GM12878 (cell line): ENCODE measurements around the gene UBAP2. TPM values are rescaled to one million over a fixed set of nuclear protein-coding genes. Genes with fewer than 3 reads are reported as not detected.

Source experiments
- ATAC-seq: fragments of 200-7000 bp; cut with Tn5 transposase; 3 replicates; pipeline ENCODE4 v1.9.1; 2020; ENCODE audit warnings: mild to moderate bottlenecking, moderate library complexity
- BruUV-seq: library from RNA; stranded (reverse); fragments of 400-500 nt; replicated peaks from 2 replicates; lab custom pipeline; 2021; lab: Mats Ljungman, UMichigan
- CTCF ChIA-PET: fragments of 300-600 bp; sonication (Branson Sonifier 250); formaldehyde crosslinking; extraction: SDS; loops from one replicate; lab custom pipeline; 2021; ENCODE audit warnings: inconsistent platforms; lab: Yijun Ruan, JAX
- POLR2A ChIA-PET: fragments of 350-600 bp; formaldehyde crosslinking; extraction: SDS; loops from one replicate; lab custom pipeline; 2021; ENCODE audit warnings: inconsistent platforms; lab: Charles Lee
- RAD21 ChIA-PET: fragments of 300-600 bp; sonication (Branson Sonifier 250); formaldehyde crosslinking; loops from one replicate; lab custom pipeline; 2023; ENCODE audit warnings: antibody characterized with exemption; ENCODE audit not compliant: unreplicated experiment; lab: Charles Lee
- SMC1A ChIA-PET: fragments of 300-600 bp; sonication (Branson Sonifier 250); formaldehyde crosslinking; loops from one replicate; lab custom pipeline; 2023; ENCODE audit not compliant: unreplicated experiment, uncharacterized antibody; lab: Charles Lee
- DNase-seq: peaks from one replicate; pipeline ENCODE4 v3.0.0-alpha.2; 2011; ENCODE audit warnings: low read depth, low spot score
- FAIRE-seq: peaks from 3 replicates; lab custom pipeline; 2011; peaks lifted over from hg19 to GRCh38; lab: Jason Lieb, UNC
- H2AFZ ChIP-seq: 2 replicates; pipeline ENCODE4 v1.6.0; 2011; ENCODE audit warnings: low read depth, low read length, control low read depth; ENCODE audit not compliant: control insufficient read depth
- H3K27ac ChIP-seq: 2 replicates; pipeline ENCODE4 v1.5.1; 2011; ENCODE audit warnings: control low read depth; ENCODE audit not compliant: control insufficient read depth, insufficient read depth
- H3K27me3 ChIP-seq, 2 experiments: replicated peaks in 1 of 2; 2 replicates each; pipeline versions ENCODE4 v1.6.0 to v1.6.1; 2011; ENCODE audit warnings: low read length in 1 of 2; ENCODE audit not compliant: control insufficient read depth in 2 of 2, insufficient read depth in 2 of 2
- H3K36me3 ChIP-seq, 2 experiments: 2 replicates each; pipeline ENCODE4 v1.5.1; 2011; ENCODE audit warnings: low read length in 1 of 2; ENCODE audit not compliant: control insufficient read depth in 2 of 2, insufficient read depth in 2 of 2
- H3K4me1 ChIP-seq: 2 replicates; pipeline ENCODE4 v1.6.1; 2011; ENCODE audit warnings: mild to moderate bottlenecking, low read length, moderate library complexity, mixed read lengths; ENCODE audit not compliant: control insufficient read depth, insufficient read depth
- H3K4me2 ChIP-seq: 2 replicates; pipeline ENCODE4 v1.6.0; 2011; ENCODE audit warnings: control low read depth; ENCODE audit not compliant: control insufficient read depth, insufficient read depth
- H3K4me3 ChIP-seq: fragments of 200-600 bp; sonication (generic); 2 replicates; pipeline ENCODE4 v1.5.1; 2016
- H3K79me2 ChIP-seq: 2 replicates; pipeline ENCODE4 v1.6.0; 2011; ENCODE audit warnings: low read length; ENCODE audit not compliant: control insufficient read depth, insufficient read depth
- H3K9ac ChIP-seq: 2 replicates; pipeline ENCODE4 v1.8.0; 2011; ENCODE audit warnings: low read length, control low read depth, mixed read lengths; ENCODE audit not compliant: control insufficient read depth, insufficient read depth
- H3K9me3 ChIP-seq: replicated peaks from 3 replicates; pipeline ENCODE4 v1.5.1; 2011; ENCODE audit warnings: mild to moderate bottlenecking, low read length; ENCODE audit not compliant: control insufficient read depth, insufficient read depth
- H4K20me1 ChIP-seq: 2 replicates; pipeline ENCODE4 v1.6.0; 2011; ENCODE audit not compliant: control insufficient read depth, insufficient read depth
- CEBPB ChIP-seq, 2 experiments: fragments of 150-350 bp in 1 of 2; IDR thresholded peaks; 2 replicates each; pipeline ENCODE4 v1.6.1; 2012 to 2014; ENCODE audit warnings: low read depth in 2 of 2, low read length in 2 of 2, borderline replicate concordance in 1 of 2, inconsistent platforms in 1 of 2
- CHD1 ChIP-seq: IDR thresholded peaks from 2 replicates; pipeline ENCODE4 v1.6.1; 2012; ENCODE audit warnings: low read depth, low read length, improper control_type of control experiment
- CREB1 ChIP-seq: IDR thresholded peaks from 2 replicates; pipeline ENCODE4 v1.6.1; 2012; ENCODE audit warnings: low read depth, mild to moderate bottlenecking, inconsistent platforms
- HDAC6 ChIP-seq: fragments of 200-600 bp; sonication (generic); IDR thresholded peaks from one replicate; pipeline ENCODE4 v1.8.0; 2017; ENCODE audit warnings: antibody characterized with exemption; ENCODE audit not compliant: unreplicated experiment
- RELA ChIP-seq: fragments of 450-650 bp; IDR thresholded peaks from 2 replicates; pipeline ENCODE4 v1.8.0; 2014; ENCODE audit warnings: borderline replicate concordance; ENCODE audit not compliant: partially characterized antibody
- RFX5 ChIP-seq: IDR thresholded peaks from 2 replicates; pipeline ENCODE4 v1.6.1; 2011; ENCODE audit warnings: low read depth, low read length, improper control_type of control experiment
- SIN3A ChIP-seq: IDR thresholded peaks from 2 replicates; pipeline ENCODE4 v1.6.1; 2012; ENCODE audit warnings: low read depth, low read length, improper control_type of control experiment
- SUZ12 ChIP-seq: fragments of 200-600 bp; sonication (generic); IDR thresholded peaks from one replicate; pipeline ENCODE4 v1.6.1; 2018; ENCODE audit warnings: antibody characterized with exemption, mild to moderate bottlenecking; ENCODE audit not compliant: unreplicated experiment
- TCF3 ChIP-seq: IDR thresholded peaks from 2 replicates; pipeline ENCODE4 v1.6.1; 2012; ENCODE audit warnings: low read depth, mild to moderate bottlenecking, low read length, borderline replicate concordance; ENCODE audit not compliant: insufficient read depth
- TCF7 ChIP-seq: IDR thresholded peaks from 2 replicates; pipeline ENCODE4 v1.6.1; 2014; ENCODE audit warnings: antibody characterized with exemption, borderline replicate concordance
- ZNF217 ChIP-seq: fragments of 450-650 bp; IDR thresholded peaks from 2 replicates; pipeline ENCODE4 v1.6.1; 2017; ENCODE audit warnings: antibody characterized with exemption, mild to moderate bottlenecking
- WGBS: methylation state at CpG from one replicate; pipeline ENCODE4 v1.1.6; 2016; ENCODE audit warnings: low lambda C conversion rate; ENCODE audit not compliant: insufficient replicate concordance, insufficient coverage; ENCODE audit errors: missing lambda C conversion rate; 5-methylcytosine and 5-hydroxymethylcytosine counted together
- in situ Hi-C: fragments of 300-500 bp; cut with MboI; formaldehyde crosslinking; loops from 9 replicates; pipeline ENCODE4 v1.14.3; 2018; ENCODE audit warnings: mixed read lengths
- intact Hi-C: fragments of 100-400 bp; cut with micrococcal nuclease; formaldehyde crosslinking; loops from one replicate; pipeline ENCODE4 v1.14.2; 2022; ENCODE audit not compliant: unreplicated experiment
- polyA plus RNA-seq, 11 experiments: library from polyadenylated mRNA; depleted of rRNA in 4 of 11; unstranded in 6 of 11; stranded (reverse) in 5 of 11; fragments of >200 nt; fragmentation: Nextera tagmentation in 4 of 11; fragmentation: Illumina TruSeq in 1 of 11; extraction: Ambion mirVana in 4 of 11; extraction: Trizol in 1 of 11; gene quantifications; 1 replicate in 1 of 11; 2 replicates in 10 of 11; pipeline versions ENCODE4 v1.2.1 to v1.2.3, GENCODE V29; 2011 to 2016; ENCODE audit warnings: inconsistent platforms in 2 of 11, missing spikeins in 2 of 11, low read depth in 1 of 11
- total RNA-seq, 4 experiments: library from RNA; depleted of rRNA in 3 of 4; stranded (reverse); fragments of >200 nt in 3 of 4; fragmentation: Illumina TruSeq in 1 of 4; extraction: Trizol in 1 of 4; gene quantifications; 2 replicates each; pipeline versions ENCODE4 v1.2.1 to v1.2.3, GENCODE V29; 2013 to 2021
- TF ChIP-seq, protein P1 (sequence below): IDR thresholded peaks from 2 replicates; pipeline ENCODE4 v1.6.1; 2011; ENCODE audit warnings: borderline replicate concordance, low read depth, mild to moderate bottlenecking, moderate library complexity, low read length; ENCODE audit not compliant: insufficient read depth, poor library complexity, severe bottlenecking
- TF ChIP-seq, protein P2 (sequence below): fragments of 450-650 bp; IDR thresholded peaks from 2 replicates; pipeline ENCODE4 v1.6.1; 2017; ENCODE audit warnings: low read depth, mild to moderate bottlenecking, moderate library complexity

Gene UBAP2
- total and polyA plus RNA-seq, 10 of the 15 experiments (the other 5 are each of a cell fraction or from before 2014, with no cell fraction given): 8.5 to 48.2 (median 28.1) TPM

DNA sequence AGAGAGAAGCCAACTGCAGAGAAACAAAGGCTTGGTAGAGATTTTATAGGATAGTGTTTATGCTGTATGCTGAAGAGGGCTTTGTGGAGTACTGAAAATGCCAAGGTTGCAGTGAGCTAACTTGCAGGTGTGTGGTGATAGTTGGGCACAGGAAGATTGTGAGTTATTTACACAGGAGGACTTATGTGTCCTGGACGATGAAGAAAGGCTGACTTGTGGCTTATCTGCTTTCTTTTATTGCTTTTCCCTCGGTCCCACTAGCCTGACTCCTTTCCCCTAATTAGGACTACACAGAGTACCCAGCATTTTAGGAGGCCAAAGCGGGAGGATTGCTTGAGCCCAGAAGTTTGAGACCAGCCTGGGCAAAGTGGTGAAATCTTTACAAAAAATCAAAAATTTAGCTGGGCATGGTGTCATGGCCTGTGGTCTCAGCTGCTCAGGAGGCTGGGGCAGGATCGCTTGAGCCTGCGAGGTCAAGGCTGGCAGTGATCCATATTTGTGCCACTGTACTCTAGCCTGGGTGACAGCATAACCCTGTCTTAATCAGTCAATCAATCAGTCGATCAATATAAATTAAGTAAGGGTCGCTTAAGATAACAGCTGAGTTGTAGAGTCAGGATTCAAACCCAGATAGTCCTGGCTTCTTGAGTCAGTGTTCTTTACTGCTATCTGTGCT is 169.9 kb downstream of the UBAP2 start:
- Histone ChIP-seq H4K20me1 (no peaks in the 10 kb centered on the region), H2AFZ (no peak overlapping the region), H3K36me3 (no peaks in the 10 kb centered on the region; a peak in 2 of 4 replicates), H3K9ac (no peak overlapping the region), H3K27me3 (no peaks in the 10 kb centered on the region), H3K79me2 (peaks cover 47% of the 10 kb centered on the region), H3K4me2 (no peak overlapping the region), H3K9me3 (no peaks in the 10 kb centered on the region), H3K4me1 (no peaks in the 10 kb centered on the region), H3K4me3 (no peak overlapping the region), H3K27ac (no peak overlapping the region)
- BruUV-seq: no TSS peak
- intact Hi-C loops (no loop called here), in situ Hi-C loops (no loop called here)
- 87% methylated on average over 7 of the region's 7 CpGs for WGBS
- no peak for FAIRE-seq
- ChIA-PET CTCF (interaction anchor here (1.0 kb wide), 1 partner anchor 65 kb away, joined by 3 read pairs; no protein-coding TSS in a partner anchor), RAD21 (no interaction called here), SMC1A (no interaction called here), POLR2A (no interaction called here)
- TF ChIP-seq, protein P1, sequence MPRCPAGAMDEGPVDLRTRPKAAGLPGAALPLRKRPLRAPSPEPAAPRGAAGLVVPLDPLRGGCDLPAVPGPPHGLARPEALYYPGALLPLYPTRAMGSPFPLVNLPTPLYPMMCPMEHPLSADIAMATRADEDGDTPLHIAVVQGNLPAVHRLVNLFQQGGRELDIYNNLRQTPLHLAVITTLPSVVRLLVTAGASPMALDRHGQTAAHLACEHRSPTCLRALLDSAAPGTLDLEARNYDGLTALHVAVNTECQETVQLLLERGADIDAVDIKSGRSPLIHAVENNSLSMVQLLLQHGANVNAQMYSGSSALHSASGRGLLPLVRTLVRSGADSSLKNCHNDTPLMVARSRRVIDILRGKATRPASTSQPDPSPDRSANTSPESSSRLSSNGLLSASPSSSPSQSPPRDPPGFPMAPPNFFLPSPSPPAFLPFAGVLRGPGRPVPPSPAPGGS: no peak
- no peak for TF ChIP-seq TCF7
- no peak for TF ChIP-seq CREB1
- TF ChIP-seq CHD1: no peak
- no peak for TF ChIP-seq HDAC6
- TF ChIP-seq, protein P2, sequence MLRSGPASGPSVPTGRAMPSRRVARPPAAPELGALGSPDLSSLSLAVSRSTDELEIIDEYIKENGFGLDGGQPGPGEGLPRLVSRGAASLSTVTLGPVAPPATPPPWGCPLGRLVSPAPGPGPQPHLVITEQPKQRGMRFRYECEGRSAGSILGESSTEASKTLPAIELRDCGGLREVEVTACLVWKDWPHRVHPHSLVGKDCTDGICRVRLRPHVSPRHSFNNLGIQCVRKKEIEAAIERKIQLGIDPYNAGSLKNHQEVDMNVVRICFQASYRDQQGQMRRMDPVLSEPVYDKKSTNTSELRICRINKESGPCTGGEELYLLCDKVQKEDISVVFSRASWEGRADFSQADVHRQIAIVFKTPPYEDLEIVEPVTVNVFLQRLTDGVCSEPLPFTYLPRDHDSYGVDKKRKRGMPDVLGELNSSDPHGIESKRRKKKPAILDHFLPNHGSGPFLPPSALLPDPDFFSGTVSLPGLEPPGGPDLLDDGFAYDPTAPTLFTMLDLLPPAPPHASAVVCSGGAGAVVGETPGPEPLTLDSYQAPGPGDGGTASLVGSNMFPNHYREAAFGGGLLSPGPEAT: no peak
- TF ChIP-seq ZNF217: no peak
- TF ChIP-seq SUZ12: no peak
- TF ChIP-seq TCF3: no peak
- no peak for TF ChIP-seq SIN3A
- no peak for TF ChIP-seq RFX5
- no peak for TF ChIP-seq CEBPB (IDR thresholded peaks at IDR 0.05; ENCODE audit: borderline replicate concordance in 1 of 2, low read depth in 2 of 2, low read length in 2 of 2)
- TF ChIP-seq RELA: no peak
- no peak for ATAC-seq
- no peak for DNase-seq
